Cardiac muscle cell (in vitro differentiated cells and primary cell): ENCODE measurements around the gene FOSL2. TPM values are rescaled to one million over a fixed set of nuclear protein-coding genes. Genes with fewer than 3 reads are reported as not detected.

Experiments used
- DNase-seq, 2 donors: peaks; one replicate each; pipeline versions ENCODE4 v3.0.0 to v3.0.0-alpha.2; 2010 to 2017; ENCODE audit warnings: low read depth in 1 of 2, low spot score in 1 of 2
- H3K27ac ChIP-seq: fragments of 200-600 bp; sonication (generic); 2 replicates; pipeline ENCODE4 v1.5.1; 2016
- H3K27me3 ChIP-seq: fragments of 200-600 bp; sonication (generic); 2 replicates; pipeline ENCODE4 v1.6.0; 2016; ENCODE audit warnings: control low read depth
- H3K36me3 ChIP-seq: fragments of 200-600 bp; sonication (generic); 2 replicates; pipeline ENCODE4 v1.5.1; 2016; ENCODE audit warnings: control low read depth
- H3K4me1 ChIP-seq: fragments of 200-600 bp; sonication (generic); 2 replicates; pipeline ENCODE4 v1.8.1; 2017; ENCODE audit warnings: low read depth, mild to moderate bottlenecking, mixed run types
- H3K4me3 ChIP-seq: fragments of 200-600 bp; sonication (generic); 2 replicates; pipeline ENCODE4 v1.5.1; 2016; ENCODE audit warnings: mild to moderate bottlenecking
- H3K9me3 ChIP-seq: fragments of 200-600 bp; sonication (generic); 2 replicates; pipeline ENCODE4 v1.5.1; 2017; ENCODE audit warnings: low read depth, mild to moderate bottlenecking, control low read depth
- polyA plus RNA-seq: library from polyadenylated mRNA; unstranded; fragments of >200 nt; fragmentation: Nextera tagmentation; extraction: Ambion mirVana; gene quantifications from 2 replicates; pipeline ENCODE4 v1.2.1, GENCODE V29; 2016
- total RNA-seq: library from RNA; depleted of rRNA; stranded (reverse); fragments of >200 nt; gene quantifications from 2 replicates; pipeline ENCODE4 v1.2.3, GENCODE V29; 2016
- TF ChIP-seq, protein P1 (sequence below): IDR thresholded peaks from 2 replicates; pipeline ENCODE4 v1.5.1; 2012; ENCODE audit warnings: low read depth, mild to moderate bottlenecking, low read length

The FOSL2 gene
- total and polyA plus RNA-seq, 2 experiments from 2014 or later: 2.0 to 3.5 TPM

GRCh38 chr2:28447943-28448792 lies 55.5 kb downstream of the FOSL2 start:
- TF ChIP-seq, protein P1, sequence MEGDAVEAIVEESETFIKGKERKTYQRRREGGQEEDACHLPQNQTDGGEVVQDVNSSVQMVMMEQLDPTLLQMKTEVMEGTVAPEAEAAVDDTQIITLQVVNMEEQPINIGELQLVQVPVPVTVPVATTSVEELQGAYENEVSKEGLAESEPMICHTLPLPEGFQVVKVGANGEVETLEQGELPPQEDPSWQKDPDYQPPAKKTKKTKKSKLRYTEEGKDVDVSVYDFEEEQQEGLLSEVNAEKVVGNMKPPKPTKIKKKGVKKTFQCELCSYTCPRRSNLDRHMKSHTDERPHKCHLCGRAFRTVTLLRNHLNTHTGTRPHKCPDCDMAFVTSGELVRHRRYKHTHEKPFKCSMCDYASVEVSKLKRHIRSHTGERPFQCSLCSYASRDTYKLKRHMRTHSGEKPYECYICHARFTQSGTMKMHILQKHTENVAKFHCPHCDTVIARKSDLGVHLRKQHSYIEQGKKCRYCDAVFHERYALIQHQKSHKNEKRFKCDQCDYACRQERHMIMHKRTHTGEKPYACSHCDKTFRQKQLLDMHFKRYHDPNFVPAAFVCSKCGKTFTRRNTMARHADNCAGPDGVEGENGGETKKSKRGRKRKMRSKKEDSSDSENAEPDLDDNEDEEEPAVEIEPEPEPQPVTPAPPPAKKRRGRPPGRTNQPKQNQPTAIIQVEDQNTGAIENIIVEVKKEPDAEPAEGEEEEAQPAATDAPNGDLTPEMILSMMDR: no peak
- no peak overlapping the region for H3K27ac ChIP-seq
- H3K9me3 ChIP-seq: no peaks in the 10 kb centered on the region
- no peaks in the 10 kb centered on the region for H3K27me3 ChIP-seq
- H3K36me3 ChIP-seq: no peaks in the 10 kb centered on the region
- no peaks in the 10 kb centered on the region for H3K4me1 ChIP-seq
- DNase-seq: peak in 1 of 2 donors; percentile 89
- no peak overlapping the region for H3K4me3 ChIP-seq

- TF ChIP-seq, protein P1: no peak
- Histone ChIP-seq H3K9me3 (no peaks in the 10 kb centered on the region), H3K4me1 (no peaks in the 10 kb centered on the region), H3K36me3 (no peaks in the 10 kb centered on the region), H3K27me3 (no peaks in the 10 kb centered on the region), H3K4me3 (no peak overlapping the region), H3K27ac (no peak overlapping the region)
- no peak for DNase-seq
Observed at GRCh38 chr2:28448793-28449100, 56.1 kb downstream of the FOSL2 start.

DNA sequence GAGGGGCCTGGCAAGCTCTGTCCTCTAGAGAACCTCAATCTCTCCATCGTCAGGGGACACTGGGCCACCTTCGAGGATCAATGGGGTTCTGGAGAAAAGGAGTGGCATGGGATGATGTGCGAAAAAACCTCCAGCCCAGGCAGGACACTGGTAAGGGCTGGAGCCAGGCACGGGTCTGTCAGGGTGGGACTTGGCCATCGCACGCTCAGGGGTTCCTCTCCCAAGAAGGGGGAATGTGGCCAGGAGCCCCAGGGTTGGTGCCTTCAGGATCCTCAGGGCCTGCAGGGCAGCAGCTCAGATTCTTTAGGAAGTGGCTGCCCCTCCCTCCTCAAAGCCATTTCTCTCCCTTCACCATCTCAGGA lies 56.4 kb downstream of the FOSL2 start:
- no peak overlapping the region for H3K4me3 ChIP-seq
- H3K27me3 ChIP-seq: no peaks in the 10 kb centered on the region
- no peak overlapping the region for H3K27ac ChIP-seq
- H3K9me3 ChIP-seq: no peaks in the 10 kb centered on the region
- no peak for DNase-seq
- TF ChIP-seq, protein P1: no peak
- H3K36me3 ChIP-seq: no peaks in the 10 kb centered on the region
- no peaks in the 10 kb centered on the region for H3K4me1 ChIP-seq

- no peaks in the 10 kb centered on the region for H3K9me3 ChIP-seq
- H3K4me1 ChIP-seq: no peaks in the 10 kb centered on the region
- no peak overlapping the region for H3K4me3 ChIP-seq
- no peak overlapping the region for H3K27ac ChIP-seq
- DNase-seq: peak in 1 of 2 donors; percentile 44
- H3K36me3 ChIP-seq: no peaks in the 10 kb centered on the region
- H3K27me3 ChIP-seq: no peaks in the 10 kb centered on the region
- TF ChIP-seq, protein P1: no peak
Observed at GRCh38 chr2:28449488-28450395, 57.1 kb downstream of the FOSL2 start.

- DNase-seq: no peak
- Histone ChIP-seq H3K27me3 (no peaks in the 10 kb centered on the region), H3K4me1 (no peaks in the 10 kb centered on the region), H3K36me3 (no peaks in the 10 kb centered on the region), H3K4me3 (no peak overlapping the region), H3K9me3 (no peaks in the 10 kb centered on the region), H3K27ac (no peak overlapping the region)
- TF ChIP-seq, protein P1: no peak
Observed at GRCh38 chr2:28450901-28451565, 58.4 kb downstream of the FOSL2 start.
